IgD-negative memory B cell (primary cell): ENCODE measurements around the gene PDSS1. TPM values are rescaled to one million over a fixed set of nuclear protein-coding genes. Genes with fewer than 3 reads are reported as not detected.
A peak's percentile ranks its signal among the peaks of the same experiment; 100 is the strongest.
"Not testable (repeated sequence)": the region's sequence is repeated elsewhere in the genome, so short reads cannot be mapped to it uniquely, and the experiment has no call there.

Experiments
- H3K27ac Mint-ChIP-seq, 3 donors: one replicate each; pipeline ENCODE4 v1.8.0; 2020 to 2022; ENCODE audit warnings: mild to moderate bottlenecking in 3 of 3, mixed read lengths in 3 of 3, moderate library complexity in 1 of 3
- H3K27me3 Mint-ChIP-seq: one replicate; pipeline ENCODE4 v1.8.0; 2021; ENCODE audit warnings: mixed read lengths
- H3K36me3 Mint-ChIP-seq: one replicate; pipeline ENCODE4 v1.8.0; 2020; ENCODE audit warnings: mild to moderate bottlenecking, mixed read lengths
- H3K4me1 Mint-ChIP-seq, 3 donors: one replicate each; pipeline ENCODE4 v1.8.0; 2020 to 2022; ENCODE audit warnings: mixed read lengths in 3 of 3, mild to moderate bottlenecking in 1 of 3
- H3K4me3 Mint-ChIP-seq, 4 donors: one replicate each; pipeline ENCODE4 v1.8.0; 2020 to 2022; ENCODE audit warnings: mild to moderate bottlenecking in 4 of 4, mixed read lengths in 4 of 4, moderate library complexity in 3 of 4
- H3K9me3 Mint-ChIP-seq, 3 donors: one replicate each; pipeline ENCODE4 v1.8.0; 2020 to 2021; ENCODE audit warnings: mixed read lengths in 3 of 3, mild to moderate bottlenecking in 1 of 3
- polyA plus RNA-seq: library from polyadenylated mRNA; unstranded; fragments of 300-500 nt; fragmentation: Illumina TruSeq; gene quantifications from one replicate; pipeline ENCODE4 v1.2.3, GENCODE V29; 2021

PDSS1 gene
- polyA plus RNA-seq, 1 donor from 2014 or later, result 2.8 TPM

DNA sequence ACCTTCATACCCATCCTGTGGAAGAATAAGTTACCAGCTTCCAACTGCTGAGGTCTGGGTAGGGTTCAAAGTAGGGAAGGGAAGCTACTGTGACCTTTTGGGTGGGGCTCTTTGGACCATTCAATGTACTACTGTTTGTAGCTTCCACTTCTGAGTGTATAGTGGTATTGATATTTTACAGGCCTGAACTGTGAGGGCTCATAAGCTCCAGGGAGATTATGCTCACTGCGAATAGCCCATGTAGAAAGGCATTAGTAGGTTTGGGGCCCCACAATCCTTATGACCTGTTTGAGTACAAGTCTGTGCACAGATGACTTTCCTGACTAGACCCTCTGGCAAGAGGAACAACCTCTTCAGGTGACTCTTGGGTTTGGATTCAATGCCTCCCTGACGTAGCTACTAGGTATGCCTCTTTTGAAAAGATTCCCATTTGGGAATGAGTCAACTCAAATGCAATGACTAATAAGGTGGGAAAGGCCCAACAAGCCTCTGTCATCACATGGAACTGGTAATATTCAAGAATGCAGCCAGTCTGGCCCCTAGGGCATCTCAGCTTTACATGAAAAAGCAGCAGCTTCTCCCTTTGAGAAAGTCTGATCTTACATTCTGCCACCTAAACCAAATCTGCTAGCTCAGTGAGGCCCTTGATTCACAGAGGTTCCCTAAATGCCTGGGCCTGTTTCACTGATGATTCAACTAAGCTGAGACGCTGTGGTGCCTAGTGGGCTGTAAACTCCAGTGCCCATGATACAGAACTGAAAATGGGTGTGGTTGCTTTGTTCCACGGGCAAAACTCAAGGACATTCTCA, 83.5 kb downstream of the PDSS1 start:
- peak overlapping the region; percentile 2 to 77 (median 42) for H3K4me3 Mint-ChIP-seq
- H3K36me3 Mint-ChIP-seq, result peaks cover 2% of the 10 kb centered on the region
- H3K4me1 Mint-ChIP-seq, result peaks cover 55 to 75% (median 55%) of the 10 kb centered on the region in 3 donors
- no peaks in the 10 kb centered on the region for H3K9me3 Mint-ChIP-seq
- H3K27ac Mint-ChIP-seq, result peak overlapping the region; percentile 12 to 91 (median 90)
- no peaks in the 10 kb centered on the region for H3K27me3 Mint-ChIP-seq

DNA sequence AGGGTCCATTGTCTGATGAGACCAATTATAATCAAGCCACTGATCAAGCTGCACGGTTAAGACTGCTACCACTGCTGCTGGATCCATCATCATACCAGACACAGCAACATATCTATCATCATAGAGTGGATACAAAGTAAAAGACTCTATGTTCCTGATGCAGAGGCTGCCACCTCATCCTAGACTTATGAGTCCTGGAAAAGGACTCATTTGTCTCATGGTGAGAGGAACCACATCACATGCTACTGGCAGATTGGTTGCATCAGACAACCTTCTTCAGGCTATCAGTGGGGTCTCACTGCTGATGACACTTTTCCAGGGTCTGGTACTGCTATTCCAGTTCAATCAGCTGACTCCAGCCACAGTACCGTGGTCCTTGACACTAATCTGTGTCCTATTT, 84.3 kb downstream of the PDSS1 start:
- H3K36me3 Mint-ChIP-seq, result peaks cover 7% of the 10 kb centered on the region
- H3K27ac Mint-ChIP-seq, result peak overlapping the region; percentile 12 to 91 (median 90)
- H3K9me3 Mint-ChIP-seq, result no peaks in the 10 kb centered on the region
- H3K27me3 Mint-ChIP-seq, result no peaks in the 10 kb centered on the region
- peaks cover 57 to 79% (median 57%) of the 10 kb centered on the region in 3 donors for H3K4me1 Mint-ChIP-seq
- peak overlapping the region in 2 of 4 donors; percentile 2 to 77 for H3K4me3 Mint-ChIP-seq

DNA sequence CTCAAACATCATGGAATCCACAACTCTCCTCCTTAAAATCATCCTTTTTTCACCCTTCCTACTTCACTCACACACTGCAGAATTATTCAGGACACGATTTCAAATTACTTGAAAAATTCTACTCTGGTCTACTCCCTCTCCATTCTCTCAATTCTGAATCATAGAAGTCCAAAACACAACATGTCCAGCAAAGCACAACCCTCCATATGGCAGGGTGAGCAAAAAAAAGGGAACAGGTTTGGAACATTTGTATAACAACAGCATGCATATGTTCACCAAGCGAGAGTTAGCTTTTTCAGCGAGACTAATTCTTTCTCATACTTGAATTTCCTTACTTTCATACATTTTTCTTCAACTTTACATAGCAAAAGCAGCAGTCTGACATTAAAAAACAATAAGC, 89.9 kb downstream of the PDSS1 start:
- Mint-ChIP-seq H3K4me1 (peaks cover 44 to 56% (median 55%) of the 10 kb centered on the region in 3 donors), H3K4me3 (peak overlapping the region in 2 of 4 donors; percentile 24 to 83), H3K27me3 (no peaks in the 10 kb centered on the region), H3K36me3 (peaks cover 18% of the 10 kb centered on the region), H3K27ac (peak overlapping the region; percentile 3 to 80 (median 61)), H3K9me3 (no peaks in the 10 kb centered on the region)

DNA sequence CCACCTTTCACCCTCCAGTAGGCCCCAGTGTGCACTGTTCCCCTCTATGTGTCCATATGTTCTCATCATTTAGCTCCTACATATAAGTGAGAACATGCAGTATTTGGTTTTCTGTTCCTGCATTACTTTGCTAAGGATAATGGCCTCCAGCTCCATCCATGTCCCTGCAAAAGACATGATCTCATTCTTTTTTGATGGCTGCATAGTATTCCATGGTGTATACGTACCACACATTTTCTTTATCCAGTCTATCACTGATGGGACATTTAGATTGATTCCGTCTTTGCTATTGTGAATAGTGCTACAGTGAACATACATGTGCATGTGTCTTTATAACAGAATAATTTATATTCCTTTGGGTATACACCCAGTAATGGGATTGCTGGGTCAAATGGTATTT, 92.3 kb downstream of the PDSS1 start:
- H3K4me3 Mint-ChIP-seq, H3K9me3 Mint-ChIP-seq, H3K27me3 Mint-ChIP-seq: not testable (repeated sequence)
- Mint-ChIP-seq H3K27ac (peak overlapping the region in 2 of 3 donors; percentile 6 to 62), H3K36me3 (peaks cover 18% of the 10 kb centered on the region), H3K4me1 (peaks cover 38 to 50% (median 48%) of the 10 kb centered on the region in 3 donors)

DNA sequence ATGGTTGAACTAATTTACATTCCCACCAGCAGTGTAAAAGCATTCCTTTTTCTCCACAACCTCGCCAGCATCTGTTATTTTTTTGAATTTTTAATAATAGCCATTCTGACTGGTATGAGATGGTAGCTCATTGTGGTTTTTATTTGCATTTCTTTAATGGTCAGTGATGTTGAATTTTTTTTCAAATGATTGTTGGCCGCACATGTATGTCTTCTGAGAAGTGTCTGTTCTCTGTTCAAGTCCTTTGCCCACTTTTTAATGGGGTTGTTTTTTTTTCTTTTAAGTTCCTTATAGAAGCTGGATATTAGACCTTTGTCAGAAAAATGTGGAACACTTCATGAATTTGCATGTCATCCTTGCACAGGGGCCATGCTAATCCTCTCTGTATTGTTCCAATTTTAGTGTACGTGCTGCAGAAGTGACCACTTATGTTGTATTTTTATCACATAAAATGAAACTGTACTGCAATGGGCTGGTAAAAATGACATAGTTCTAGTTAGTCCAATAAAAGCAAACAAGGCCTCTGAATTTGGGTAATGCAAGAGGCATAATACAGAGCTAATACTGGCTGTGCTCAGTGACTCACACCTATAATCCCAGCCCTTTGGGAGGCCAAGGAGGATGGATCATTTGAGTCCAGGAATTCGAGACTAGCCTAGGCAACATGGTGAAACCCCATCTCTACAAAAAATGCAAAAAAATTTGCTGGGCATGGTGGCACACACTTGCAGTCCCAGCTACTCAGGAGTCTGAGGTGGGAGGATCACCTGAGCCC, 92.9 kb downstream of the PDSS1 start:
- H3K27me3 Mint-ChIP-seq, result no peaks in the 10 kb centered on the region
- H3K9me3 Mint-ChIP-seq, result peaks cover 0 to 3% (median 2%) of the 10 kb centered on the region in 3 donors
- H3K4me1 Mint-ChIP-seq, result peaks cover 37 to 49% (median 47%) of the 10 kb centered on the region in 3 donors
- H3K4me3 Mint-ChIP-seq, result peak overlapping the region in 1 of 4 donors; percentile 12
- H3K36me3 Mint-ChIP-seq, result peaks cover 21% of the 10 kb centered on the region
- peak overlapping the region in 2 of 3 donors; percentile 46 to 62 for H3K27ac Mint-ChIP-seq

DNA sequence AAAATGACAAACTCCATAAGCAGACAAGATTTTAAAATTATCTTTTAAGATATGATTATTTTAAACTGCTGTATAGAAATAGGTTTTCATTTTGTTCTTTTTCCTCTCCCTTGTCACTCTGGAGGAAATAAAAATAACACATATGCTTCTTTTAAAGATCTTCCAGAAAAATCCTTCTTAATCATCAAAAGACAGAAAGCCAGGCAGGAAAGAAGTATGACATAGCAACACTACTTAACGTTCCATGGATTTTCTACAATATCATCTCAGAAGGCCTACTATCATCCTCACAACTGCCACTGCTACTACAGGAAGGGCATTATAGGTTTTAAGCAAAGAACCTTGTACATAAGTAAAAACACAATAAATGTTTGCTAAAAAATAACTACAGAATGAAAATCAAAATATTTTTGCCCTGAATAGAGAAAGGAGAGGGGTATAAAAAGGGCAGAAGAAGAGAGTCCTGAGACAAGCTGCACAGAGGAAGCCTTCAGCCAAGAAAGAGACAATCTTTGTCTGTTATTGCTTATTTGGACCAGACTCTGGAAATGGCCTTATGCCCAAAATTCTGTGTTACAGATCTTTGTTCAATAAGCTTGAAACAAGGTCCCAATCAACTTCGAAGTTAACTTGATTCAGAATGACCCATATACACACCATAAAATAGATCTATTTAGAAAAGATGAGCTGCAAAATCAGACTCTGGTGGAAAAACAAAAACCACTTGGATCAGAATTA, 95.4 kb downstream of the PDSS1 start:
- H3K9me3 Mint-ChIP-seq, result peaks cover 0 to 9% (median 4%) of the 10 kb centered on the region in 3 donors
- peaks cover 12% of the 10 kb centered on the region for H3K36me3 Mint-ChIP-seq
- H3K27me3 Mint-ChIP-seq, result no peaks in the 10 kb centered on the region
- peak overlapping the region in 1 of 4 donors; percentile 51 for H3K4me3 Mint-ChIP-seq
- H3K4me1 Mint-ChIP-seq, result peaks cover 38 to 44% (median 44%) of the 10 kb centered on the region in 3 donors
- peak overlapping the region; percentile 10 to 76 (median 46) for H3K27ac Mint-ChIP-seq

Other genes with a start within 250 kb of the PDSS1 start
- gene ABI1, start 163.3 kb downstream of the PDSS1 start, polyA plus RNA-seq, result 93.8 TPM